ENCODE data around the gene CSPG5.
A peak's percentile ranks its signal among the peaks of the same experiment; 100 is the strongest.

Gene CSPG5

GRCh38 chr3:47578691-47579632 lies at the start of gene CSPG5:
Gene CSPG5 (minus strand): TSS chr3:47578865. CDS start chr3:47578693, 172 bp downstream.
- no peak for DNase-seq (ENCODE audit: low read depth, low spot score)
- ChIA-PET CTCF (no interaction called here), POLR2A (no interaction called here)
- peak within 1 kb of the TSS; percentile 50 for H3K4me3 ChIP-seq (ENCODE audit: low read depth, low read length)
- TF ChIP-seq CTCF (IDR thresholded peaks at IDR 0.05; ENCODE audit: insufficient read depth, low read length, missing control alignments) = no peak

- no peak for DNase-seq (ENCODE audit: low read depth, low spot score)
- CTCF ChIA-PET = interaction anchor here (1.8 kb wide), 1 partner anchor 12 kb away, joined by 6 read pairs; no protein-coding TSS in a partner anchor
- no peak overlapping the region for H3K4me3 ChIP-seq (ENCODE audit: low read depth, low read length)
- POLR2A ChIA-PET = no interaction called here
- TF ChIP-seq CTCF (IDR thresholded peaks at IDR 0.05; ENCODE audit: insufficient read depth, low read length, missing control alignments) = no peak
These were observed 49.8 kb upstream of the CSPG5 start for GRCh38 chr3:47628426-47628825.

- H3K4me3 ChIP-seq (ENCODE audit: low read depth, low read length) = no peak overlapping the region
- CTCF ChIA-PET = interaction anchor here (0.6 to 1.9 kb wide), 3 partner anchors 27 to 1064 kb away, joined by 3 to 7 read pairs (median 3); no protein-coding TSS in a partner anchor
- POLR2A ChIA-PET = no interaction called here
- no peak for DNase-seq (ENCODE audit: low read depth, low spot score)
- no peak for TF ChIP-seq CTCF (IDR thresholded peaks at IDR 0.05; ENCODE audit: insufficient read depth, low read length, missing control alignments)
These were observed 44.2 kb upstream of the CSPG5 start for GRCh38 chr3:47622671-47623461.

GRCh38 chr3:47617086-47618010 lies 38.7 kb upstream of the CSPG5 start:
- H3K4me3 ChIP-seq (ENCODE audit: low read depth, low read length) = no peak overlapping the region
- no peak for DNase-seq (ENCODE audit: low read depth, low spot score)
- CTCF ChIA-PET = interaction anchor here (0.5 to 2.1 kb wide), 5 partner anchors 10 to 208 kb away, joined by 3 to 6 read pairs (median 4); no protein-coding TSS in a partner anchor
- no peak for TF ChIP-seq CTCF (IDR thresholded peaks at IDR 0.05; ENCODE audit: insufficient read depth, low read length, missing control alignments)
- POLR2A ChIA-PET = no interaction called here

GRCh38 chr3:47614788-47615187 lies 36.1 kb upstream of the CSPG5 start:
- TF ChIP-seq CTCF (IDR thresholded peaks at IDR 0.05; ENCODE audit: insufficient read depth, low read length, missing control alignments) = no peak
- ChIA-PET CTCF (interaction anchor here (2.1 kb wide), 1 partner anchor 13 kb away, joined by 6 read pairs; no protein-coding TSS in a partner anchor), POLR2A (no interaction called here)
- no peak overlapping the region for H3K4me3 ChIP-seq (ENCODE audit: low read depth, low read length)
- no peak for DNase-seq (ENCODE audit: low read depth, low spot score)

All from AG04449 (cell line).